Measurements from ENCODE around the gene PLAGL2. TPM values are rescaled to one million over a fixed set of nuclear protein-coding genes. Genes with fewer than 3 reads are reported as not detected.
"Not testable (repeated sequence)": the region's sequence is repeated elsewhere in the genome, so short reads cannot be mapped to it uniquely, and the experiment has no call there.

Gene PLAGL2, protein sequence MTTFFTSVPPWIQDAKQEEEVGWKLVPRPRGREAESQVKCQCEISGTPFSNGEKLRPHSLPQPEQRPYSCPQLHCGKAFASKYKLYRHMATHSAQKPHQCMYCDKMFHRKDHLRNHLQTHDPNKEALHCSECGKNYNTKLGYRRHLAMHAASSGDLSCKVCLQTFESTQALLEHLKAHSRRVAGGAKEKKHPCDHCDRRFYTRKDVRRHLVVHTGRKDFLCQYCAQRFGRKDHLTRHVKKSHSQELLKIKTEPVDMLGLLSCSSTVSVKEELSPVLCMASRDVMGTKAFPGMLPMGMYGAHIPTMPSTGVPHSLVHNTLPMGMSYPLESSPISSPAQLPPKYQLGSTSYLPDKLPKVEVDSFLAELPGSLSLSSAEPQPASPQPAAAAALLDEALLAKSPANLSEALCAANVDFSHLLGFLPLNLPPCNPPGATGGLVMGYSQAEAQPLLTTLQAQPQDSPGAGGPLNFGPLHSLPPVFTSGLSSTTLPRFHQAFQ
- total RNA-seq (2012; rRNA removed) = 2.2 and 3.5 TPM in 2 replicates

DNA sequence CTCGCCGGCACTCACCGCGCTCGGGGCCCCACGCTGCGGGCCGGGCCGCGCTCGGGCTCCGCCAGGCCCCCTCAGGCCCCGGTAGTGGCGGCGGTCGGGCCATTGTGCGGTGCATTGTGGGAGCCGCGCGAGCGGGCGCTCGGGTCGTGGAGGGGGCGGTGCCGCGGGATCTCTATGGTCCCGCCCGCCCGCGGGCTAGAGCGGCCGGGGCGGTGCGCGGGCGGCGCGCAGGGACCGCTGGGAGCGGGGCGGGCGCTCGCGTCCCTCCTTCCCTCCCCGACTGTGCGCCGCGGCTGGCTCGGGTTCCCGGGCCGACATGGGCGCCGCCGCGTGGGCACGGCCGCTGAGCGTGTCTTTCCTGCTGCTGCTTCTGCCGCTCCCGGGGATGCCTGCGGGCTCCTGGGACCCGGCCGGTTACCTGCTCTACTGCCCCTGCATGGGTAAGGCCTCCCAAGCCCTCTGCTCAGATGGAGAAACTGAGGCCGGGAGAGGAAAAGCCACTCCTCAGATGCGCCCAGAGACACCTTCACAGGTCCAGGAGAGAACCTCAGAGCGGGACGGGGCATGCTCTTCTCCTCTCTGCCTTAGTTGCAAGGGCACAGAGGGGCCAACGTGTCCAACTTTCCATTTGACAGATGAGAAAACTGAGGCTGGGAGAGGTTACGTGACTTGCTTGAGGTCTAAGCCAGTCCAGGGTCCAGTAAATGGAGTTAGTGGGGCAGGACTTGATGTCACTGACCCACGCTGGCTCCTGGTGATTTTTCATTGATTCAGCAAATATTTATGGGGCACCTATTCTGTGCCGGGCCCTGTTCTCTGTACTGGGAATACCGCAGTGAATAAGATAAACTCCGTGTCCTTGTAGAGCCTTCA is at the start of gene PLAGL2, which contains the start of gene POFUT1:
TSS of gene PLAGL2 (minus strand) at position 118 of the 873 bp plus-strand sequence. CDS start 5,565 bp downstream, outside the sequence.
TSS of gene POFUT1 (plus strand) at position 255 of the 873 bp plus-strand sequence. CDS start at position 317, 62 bp downstream.
- no peaks in the 10 kb centered on the region for H3K27me3 ChIP-seq (ENCODE audit: control insufficient read depth, insufficient read depth, low read length)
- peak within 1 kb of the TSS; percentile 99 for H3K9ac ChIP-seq (ENCODE audit: low read depth, low read length)
- H3K4me3 ChIP-seq (ENCODE audit: low read length) = peak within 1 kb of the TSS; percentile 100
- H3K4me2 ChIP-seq (ENCODE audit: low read length) = peak within 1 kb of the TSS; percentile 97
- H3K4me1 ChIP-seq (ENCODE audit: control insufficient read depth, insufficient read depth, low read length) = peaks cover 54% of the 10 kb centered on the region
- no peaks in the 10 kb centered on the region for H3K9me3 ChIP-seq (replicated peaks; ENCODE audit: low read length)
- peaks cover 20% of the 10 kb centered on the region for H3K36me3 ChIP-seq (ENCODE audit: insufficient read depth, low read length)

DNA sequence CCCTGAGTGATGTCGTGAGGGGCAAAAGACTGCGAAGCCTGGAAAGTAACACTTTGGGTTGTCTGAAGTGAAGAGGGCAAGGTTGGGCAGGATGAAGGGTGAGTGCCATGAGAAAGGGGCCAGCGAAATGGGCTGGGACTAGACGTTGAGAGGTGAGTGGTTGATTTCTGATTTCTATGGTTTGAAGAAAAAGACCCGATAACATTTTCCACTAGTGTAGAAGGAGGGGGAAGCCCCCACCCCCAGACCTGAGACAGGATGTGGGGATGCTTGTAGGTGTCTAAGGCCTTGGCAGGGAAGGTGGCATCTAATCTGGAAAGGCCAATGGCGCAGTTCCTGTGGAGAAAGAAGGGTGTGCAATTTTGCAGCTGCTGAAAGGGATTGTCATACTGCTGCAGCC is 44.6 kb upstream of the PLAGL2 start:
- Histone ChIP-seq H3K4me1 (ENCODE audit: control insufficient read depth, insufficient read depth, low read length) (peaks cover 7% of the 10 kb centered on the region), H3K36me3 (ENCODE audit: insufficient read depth, low read length) (no peaks in the 10 kb centered on the region), H3K4me2 (ENCODE audit: low read length) (no peak overlapping the region), H3K4me3 (ENCODE audit: low read length) (no peak overlapping the region), H3K9ac (ENCODE audit: low read depth, low read length) (no peak overlapping the region), H3K9me3 (replicated peaks; ENCODE audit: low read length) (no peaks in the 10 kb centered on the region), H3K27me3 (ENCODE audit: control insufficient read depth, insufficient read depth, low read length) (no peaks in the 10 kb centered on the region)

- H3K27me3 ChIP-seq (ENCODE audit: control insufficient read depth, insufficient read depth, low read length) = no peaks in the 10 kb centered on the region
- no peak overlapping the region for H3K4me3 ChIP-seq (ENCODE audit: low read length)
- no peaks in the 10 kb centered on the region for H3K36me3 ChIP-seq (ENCODE audit: insufficient read depth, low read length)
- peaks cover 7% of the 10 kb centered on the region for H3K4me1 ChIP-seq (ENCODE audit: control insufficient read depth, insufficient read depth, low read length)
- no peak overlapping the region for H3K9ac ChIP-seq (ENCODE audit: low read depth, low read length)
- no peaks in the 10 kb centered on the region for H3K9me3 ChIP-seq (replicated peaks; ENCODE audit: low read length)
- H3K4me2 ChIP-seq (ENCODE audit: low read length) = no peak overlapping the region
Observed at GRCh38 chr20:32251470-32251869, 43.9 kb upstream of the PLAGL2 start.

GRCh38 chr20:32249030-32249738 is 41.6 kb upstream of the PLAGL2 start:
- Histone ChIP-seq H3K9ac (ENCODE audit: low read depth, low read length) (no peak overlapping the region), H3K4me2 (ENCODE audit: low read length) (no peak overlapping the region), H3K4me3 (ENCODE audit: low read length) (no peak overlapping the region), H3K27me3 (ENCODE audit: control insufficient read depth, insufficient read depth, low read length) (no peaks in the 10 kb centered on the region), H3K4me1 (ENCODE audit: control insufficient read depth, insufficient read depth, low read length) (peaks cover 7% of the 10 kb centered on the region), H3K9me3 (replicated peaks; ENCODE audit: low read length) (no peaks in the 10 kb centered on the region), H3K36me3 (ENCODE audit: insufficient read depth, low read length) (no peaks in the 10 kb centered on the region)

DNA sequence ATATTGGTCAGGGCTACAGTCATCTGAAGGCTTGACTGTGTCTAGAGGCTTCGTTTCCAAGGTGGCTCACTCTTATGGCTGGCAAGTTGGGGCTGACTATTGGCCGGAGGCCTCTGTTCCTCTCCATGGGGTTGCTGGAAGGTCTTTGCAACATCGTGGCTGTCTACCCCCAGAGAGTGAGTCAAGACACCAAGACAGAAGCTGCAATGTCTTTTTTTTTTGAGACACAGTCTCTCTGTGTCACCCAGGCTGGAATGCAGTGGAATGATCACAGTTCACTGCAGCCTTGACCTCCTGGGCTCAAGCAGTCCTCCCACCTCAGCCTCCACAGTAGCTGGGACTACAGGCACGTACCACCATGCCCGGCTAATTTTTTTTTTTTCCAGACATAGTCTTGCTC is 40.5 kb upstream of the PLAGL2 start:
- Histone ChIP-seq H3K4me1 (ENCODE audit: control insufficient read depth, insufficient read depth, low read length) (peaks cover 9% of the 10 kb centered on the region), H3K27me3 (ENCODE audit: control insufficient read depth, insufficient read depth, low read length) (no peaks in the 10 kb centered on the region), H3K9me3 (replicated peaks; ENCODE audit: low read length) (no peaks in the 10 kb centered on the region), H3K4me2 (ENCODE audit: low read length) (no peak overlapping the region), H3K36me3 (ENCODE audit: insufficient read depth, low read length) (no peaks in the 10 kb centered on the region), H3K4me3 (ENCODE audit: low read length) (no peak overlapping the region), H3K9ac (ENCODE audit: low read depth, low read length) (no peak overlapping the region)

GRCh38 chr20:32246208-32246607 is 38.7 kb upstream of the PLAGL2 start:
- H3K9me3 ChIP-seq (replicated peaks; ENCODE audit: low read length); H3K4me1 ChIP-seq (ENCODE audit: control insufficient read depth, insufficient read depth, low read length); H3K9ac ChIP-seq (ENCODE audit: low read depth, low read length); H3K36me3 ChIP-seq (ENCODE audit: insufficient read depth, low read length); H3K4me3 ChIP-seq (ENCODE audit: low read length); H3K4me2 ChIP-seq (ENCODE audit: low read length); H3K27me3 ChIP-seq (ENCODE audit: control insufficient read depth, insufficient read depth, low read length): not testable (repeated sequence)

GRCh38 chr20:32244959-32245358 is 37.4 kb upstream of the PLAGL2 start:
- no peak overlapping the region for H3K9ac ChIP-seq (ENCODE audit: low read depth, low read length)
- no peaks in the 10 kb centered on the region for H3K27me3 ChIP-seq (ENCODE audit: control insufficient read depth, insufficient read depth, low read length)
- no peaks in the 10 kb centered on the region for H3K9me3 ChIP-seq (replicated peaks; ENCODE audit: low read length)
- no peak overlapping the region for H3K4me2 ChIP-seq (ENCODE audit: low read length)
- no peaks in the 10 kb centered on the region for H3K36me3 ChIP-seq (ENCODE audit: insufficient read depth, low read length)
- peaks cover 9% of the 10 kb centered on the region for H3K4me1 ChIP-seq (ENCODE audit: control insufficient read depth, insufficient read depth, low read length)
- H3K4me3 ChIP-seq (ENCODE audit: low read length) = no peak overlapping the region

GRCh38 chr20:32244150-32244823 is 36.7 kb upstream of the PLAGL2 start:
- no peak overlapping the region for H3K4me3 ChIP-seq (ENCODE audit: low read length)
- H3K9me3 ChIP-seq (replicated peaks; ENCODE audit: low read length) = no peaks in the 10 kb centered on the region
- H3K4me1 ChIP-seq (ENCODE audit: control insufficient read depth, insufficient read depth, low read length) = peaks cover 9% of the 10 kb centered on the region
- no peaks in the 10 kb centered on the region for H3K36me3 ChIP-seq (ENCODE audit: insufficient read depth, low read length)
- no peaks in the 10 kb centered on the region for H3K27me3 ChIP-seq (ENCODE audit: control insufficient read depth, insufficient read depth, low read length)
- no peak overlapping the region for H3K4me2 ChIP-seq (ENCODE audit: low read length)
- no peak overlapping the region for H3K9ac ChIP-seq (ENCODE audit: low read depth, low read length)

DNA sequence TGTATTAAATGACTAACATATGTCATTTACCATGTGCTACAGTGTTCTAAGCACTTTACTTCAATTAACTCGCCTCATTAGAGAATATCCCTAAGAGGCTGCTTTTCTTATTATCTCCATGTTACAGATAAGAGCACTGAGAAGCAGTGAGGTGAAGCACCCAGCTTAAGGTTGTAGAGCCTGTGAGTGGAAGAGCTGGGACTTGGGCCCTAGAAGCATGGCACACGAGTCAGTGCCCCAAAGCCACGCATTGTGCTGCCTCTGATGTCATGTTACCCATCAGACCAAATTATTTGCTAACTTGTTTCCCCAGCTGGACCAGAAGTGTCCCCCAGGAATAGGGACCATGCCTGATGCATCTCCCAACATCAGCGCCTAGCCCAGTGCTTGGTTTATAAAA is 34.3 kb upstream of the PLAGL2 start:
- Histone ChIP-seq H3K9ac (ENCODE audit: low read depth, low read length) (no peak overlapping the region), H3K4me3 (ENCODE audit: low read length) (no peak overlapping the region), H3K36me3 (ENCODE audit: insufficient read depth, low read length) (no peaks in the 10 kb centered on the region), H3K4me1 (ENCODE audit: control insufficient read depth, insufficient read depth, low read length) (peaks cover 9% of the 10 kb centered on the region), H3K9me3 (replicated peaks; ENCODE audit: low read length) (no peaks in the 10 kb centered on the region), H3K27me3 (ENCODE audit: control insufficient read depth, insufficient read depth, low read length) (no peaks in the 10 kb centered on the region), H3K4me2 (ENCODE audit: low read length) (no peak overlapping the region)

- no peaks in the 10 kb centered on the region for H3K9me3 ChIP-seq (replicated peaks; ENCODE audit: low read length)
- H3K36me3 ChIP-seq (ENCODE audit: insufficient read depth, low read length) = peaks cover 10% of the 10 kb centered on the region
- H3K27me3 ChIP-seq (ENCODE audit: control insufficient read depth, insufficient read depth, low read length) = no peaks in the 10 kb centered on the region
- H3K4me1 ChIP-seq (ENCODE audit: control insufficient read depth, insufficient read depth, low read length) = peaks cover 9% of the 10 kb centered on the region
- no peak overlapping the region for H3K4me2 ChIP-seq (ENCODE audit: low read length)
- H3K4me3 ChIP-seq (ENCODE audit: low read length) = no peak overlapping the region
- no peak overlapping the region for H3K9ac ChIP-seq (ENCODE audit: low read depth, low read length)
Observed at GRCh38 chr20:32240205-32240604, 32.7 kb upstream of the PLAGL2 start.
